OCI-LY1 (cell line): ENCODE measurements around the gene CKMT2.

ENCODE experiments used
- EZH2 ChIP-seq: fragments of 200-600 bp; sonication (generic), shearing (Covaris generic); IDR thresholded peaks from 2 replicates; pipeline ENCODE4 v1.8.0; 2017; ENCODE audit warnings: borderline replicate concordance, mixed run types, mild to moderate bottlenecking, antibody characterized with exemption, low read length, moderate library complexity, mixed read lengths
- TF ChIP-seq, protein P1 (sequence below): fragments of 200-600 bp; sonication (generic), shearing (Covaris generic); IDR thresholded peaks from 2 replicates; pipeline ENCODE4 v1.5.1; 2017; ENCODE audit warnings: mild to moderate bottlenecking, antibody characterized with exemption, low read length, moderate library complexity, mixed read lengths

DNA sequence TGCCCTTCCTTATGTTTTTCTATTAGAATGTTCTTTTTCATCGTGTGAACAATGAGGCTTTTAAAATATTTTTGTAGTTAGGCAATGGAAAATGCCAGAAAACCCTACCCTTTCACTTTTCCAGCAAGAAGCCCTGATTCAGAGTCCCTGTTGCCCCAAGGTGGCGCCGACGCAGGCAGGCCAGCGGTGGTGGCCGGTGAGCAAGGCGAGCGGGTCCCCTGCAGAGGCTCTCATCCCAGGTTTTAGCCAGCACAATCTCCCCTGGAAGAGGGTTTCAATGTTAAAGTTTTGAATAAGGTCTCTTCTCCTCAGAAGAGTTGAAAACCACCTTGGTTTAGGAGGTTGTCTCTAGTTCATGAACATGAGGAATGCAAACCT, 40.8 kb upstream of the CKMT2 start:
- TF ChIP-seq, protein P1, sequence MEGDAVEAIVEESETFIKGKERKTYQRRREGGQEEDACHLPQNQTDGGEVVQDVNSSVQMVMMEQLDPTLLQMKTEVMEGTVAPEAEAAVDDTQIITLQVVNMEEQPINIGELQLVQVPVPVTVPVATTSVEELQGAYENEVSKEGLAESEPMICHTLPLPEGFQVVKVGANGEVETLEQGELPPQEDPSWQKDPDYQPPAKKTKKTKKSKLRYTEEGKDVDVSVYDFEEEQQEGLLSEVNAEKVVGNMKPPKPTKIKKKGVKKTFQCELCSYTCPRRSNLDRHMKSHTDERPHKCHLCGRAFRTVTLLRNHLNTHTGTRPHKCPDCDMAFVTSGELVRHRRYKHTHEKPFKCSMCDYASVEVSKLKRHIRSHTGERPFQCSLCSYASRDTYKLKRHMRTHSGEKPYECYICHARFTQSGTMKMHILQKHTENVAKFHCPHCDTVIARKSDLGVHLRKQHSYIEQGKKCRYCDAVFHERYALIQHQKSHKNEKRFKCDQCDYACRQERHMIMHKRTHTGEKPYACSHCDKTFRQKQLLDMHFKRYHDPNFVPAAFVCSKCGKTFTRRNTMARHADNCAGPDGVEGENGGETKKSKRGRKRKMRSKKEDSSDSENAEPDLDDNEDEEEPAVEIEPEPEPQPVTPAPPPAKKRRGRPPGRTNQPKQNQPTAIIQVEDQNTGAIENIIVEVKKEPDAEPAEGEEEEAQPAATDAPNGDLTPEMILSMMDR: no peak; the same call in 1 of the 2 replicates
- no peak for TF ChIP-seq EZH2
